ENCODE results near the gene CCL24. TPM values are rescaled to one million over a fixed set of nuclear protein-coding genes. Genes with fewer than 3 reads are reported as not detected.

Gene CCL24
- total RNA-seq, 2 donors from 2014 or later = not detected

- TF ChIP-seq, protein P1, sequence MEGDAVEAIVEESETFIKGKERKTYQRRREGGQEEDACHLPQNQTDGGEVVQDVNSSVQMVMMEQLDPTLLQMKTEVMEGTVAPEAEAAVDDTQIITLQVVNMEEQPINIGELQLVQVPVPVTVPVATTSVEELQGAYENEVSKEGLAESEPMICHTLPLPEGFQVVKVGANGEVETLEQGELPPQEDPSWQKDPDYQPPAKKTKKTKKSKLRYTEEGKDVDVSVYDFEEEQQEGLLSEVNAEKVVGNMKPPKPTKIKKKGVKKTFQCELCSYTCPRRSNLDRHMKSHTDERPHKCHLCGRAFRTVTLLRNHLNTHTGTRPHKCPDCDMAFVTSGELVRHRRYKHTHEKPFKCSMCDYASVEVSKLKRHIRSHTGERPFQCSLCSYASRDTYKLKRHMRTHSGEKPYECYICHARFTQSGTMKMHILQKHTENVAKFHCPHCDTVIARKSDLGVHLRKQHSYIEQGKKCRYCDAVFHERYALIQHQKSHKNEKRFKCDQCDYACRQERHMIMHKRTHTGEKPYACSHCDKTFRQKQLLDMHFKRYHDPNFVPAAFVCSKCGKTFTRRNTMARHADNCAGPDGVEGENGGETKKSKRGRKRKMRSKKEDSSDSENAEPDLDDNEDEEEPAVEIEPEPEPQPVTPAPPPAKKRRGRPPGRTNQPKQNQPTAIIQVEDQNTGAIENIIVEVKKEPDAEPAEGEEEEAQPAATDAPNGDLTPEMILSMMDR (conservative IDR thresholded peaks at IDR 0.05) = no peak
Observed at GRCh38 chr7:75818472-75818871, 4.9 kb upstream of the CCL24 start.

GRCh38 chr7:75817116-75817515, 3.5 kb upstream of the CCL24 start:
- H3K27me3 Mint-ChIP-seq (ENCODE audit: insufficient read depth) = peaks cover 77% of the 10 kb centered on the region
- Histone ChIP-seq H3K27ac (ENCODE audit: low read depth, low read length) (no peak overlapping the region), H3K9me3 (ENCODE audit: control insufficient read depth, low read length) (no peaks in the 10 kb centered on the region), H3K4me3 (ENCODE audit: low read length) (no peak overlapping the region), H3K4me1 (ENCODE audit: control insufficient read depth, insufficient read depth, low read length) (no peaks in the 10 kb centered on the region), H3K9ac (ENCODE audit: extremely low read depth, low read length, poor library complexity, severe bottlenecking) (no peak overlapping the region), H3K36me3 (ENCODE audit: control insufficient read depth, insufficient read depth, low read length) (no peaks in the 10 kb centered on the region), H3K27me3 (ENCODE audit: control insufficient read depth, insufficient read depth, low read length, poor library complexity, severe bottlenecking) (peaks cover 32% of the 10 kb centered on the region)
- no peak for DNase-seq
- H3K27ac Mint-ChIP-seq = no peak overlapping the region
- no peaks in the 10 kb centered on the region for H3K9me3 Mint-ChIP-seq
- TF ChIP-seq, protein P1 (conservative IDR thresholded peaks at IDR 0.05) = no peak
- 84% methylated on average over 3 to 6 of the region's 6 CpGs for WGBS, 2 experiments (ENCODE audit: insufficient coverage in 1 of 2, insufficient read length in 1 of 2)
- H3K36me3 Mint-ChIP-seq (ENCODE audit: low read depth) = no peaks in the 10 kb centered on the region
- H3K4me3 Mint-ChIP-seq = no peak overlapping the region
- H3K4me1 Mint-ChIP-seq = no peaks in the 10 kb centered on the region

More at GRCh38 chr7:75818472-75818871, 4.9 kb upstream of the CCL24 start:
- H3K4me3 Mint-ChIP-seq = no peak overlapping the region
- Histone ChIP-seq H3K4me3 (ENCODE audit: low read length) (no peak overlapping the region), H3K9ac (ENCODE audit: extremely low read depth, low read length, poor library complexity, severe bottlenecking) (no peak overlapping the region), H3K36me3 (ENCODE audit: control insufficient read depth, insufficient read depth, low read length) (no peaks in the 10 kb centered on the region), H3K4me1 (ENCODE audit: control insufficient read depth, insufficient read depth, low read length) (no peaks in the 10 kb centered on the region), H3K27ac (ENCODE audit: low read depth, low read length) (no peak overlapping the region), H3K27me3 (ENCODE audit: control insufficient read depth, insufficient read depth, low read length, poor library complexity, severe bottlenecking) (peaks cover 39% of the 10 kb centered on the region), H3K9me3 (ENCODE audit: control insufficient read depth, low read length) (no peaks in the 10 kb centered on the region)
- no peak overlapping the region for H3K27ac Mint-ChIP-seq
- no peaks in the 10 kb centered on the region for H3K9me3 Mint-ChIP-seq
- WGBS, 2 experiments (ENCODE audit: insufficient coverage in 1 of 2, insufficient read length in 1 of 2) = 92% methylated on average over 5 of the region's 5 CpGs; no CpG with 5 or more reads in 1 of the 2 experiments
- no peaks in the 10 kb centered on the region for H3K4me1 Mint-ChIP-seq
- H3K36me3 Mint-ChIP-seq (ENCODE audit: low read depth) = no peaks in the 10 kb centered on the region
- H3K27me3 Mint-ChIP-seq (ENCODE audit: insufficient read depth) = peaks cover 78% of the 10 kb centered on the region
- DNase-seq = no peak

DNA sequence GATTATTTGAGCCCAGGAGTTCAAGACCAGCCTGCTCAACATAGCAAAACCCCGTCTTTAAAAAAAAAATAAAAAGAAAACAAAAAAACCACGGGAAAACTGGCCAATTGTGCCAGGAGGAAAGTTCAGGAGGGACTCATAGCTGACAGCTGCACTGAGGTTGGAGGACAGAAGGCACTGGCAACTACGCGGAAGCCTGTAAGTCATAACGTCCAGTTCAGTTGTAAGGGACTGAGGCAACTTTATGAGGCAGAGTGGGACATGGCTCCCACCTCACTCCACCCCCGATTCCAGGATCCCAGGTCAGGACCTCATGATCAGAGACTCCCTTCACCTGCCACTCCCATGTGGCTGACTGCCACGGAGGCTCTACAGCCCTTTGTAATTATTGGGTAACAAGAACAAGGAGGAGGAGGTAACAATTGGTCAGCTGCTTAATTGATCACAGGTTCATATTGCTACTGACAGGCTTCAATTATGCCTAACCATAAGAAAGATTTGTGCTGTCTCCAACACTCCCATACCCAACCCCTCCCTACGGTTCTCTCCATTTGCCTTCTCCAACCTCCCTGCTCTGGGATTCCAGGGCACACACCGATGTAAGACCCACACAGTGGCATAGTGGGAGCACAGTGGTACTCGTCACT, 1.9 kb upstream of the CCL24 start:
- Mint-ChIP-seq H3K27me3 (ENCODE audit: insufficient read depth) (peaks cover 78% of the 10 kb centered on the region), H3K4me1 (no peaks in the 10 kb centered on the region), H3K9me3 (no peaks in the 10 kb centered on the region), H3K36me3 (ENCODE audit: low read depth) (no peaks in the 10 kb centered on the region), H3K27ac (no peak overlapping the region), H3K4me3 (no peak overlapping the region)
- Histone ChIP-seq H3K9me3 (ENCODE audit: control insufficient read depth, low read length) (no peaks in the 10 kb centered on the region), H3K27me3 (ENCODE audit: control insufficient read depth, insufficient read depth, low read length, poor library complexity, severe bottlenecking) (peaks cover 24% of the 10 kb centered on the region), H3K4me3 (ENCODE audit: low read length) (no peak overlapping the region), H3K4me1 (ENCODE audit: control insufficient read depth, insufficient read depth, low read length) (no peaks in the 10 kb centered on the region), H3K27ac (ENCODE audit: low read depth, low read length) (no peak overlapping the region), H3K36me3 (ENCODE audit: control insufficient read depth, insufficient read depth, low read length) (no peaks in the 10 kb centered on the region), H3K9ac (ENCODE audit: extremely low read depth, low read length, poor library complexity, severe bottlenecking) (no peak overlapping the region)
- TF ChIP-seq, protein P1 (conservative IDR thresholded peaks at IDR 0.05) = no peak
- 86 to 89% methylated on average over 5 to 10 of the region's 10 CpGs for WGBS, 2 experiments (ENCODE audit: insufficient coverage in 1 of 2, insufficient read length in 1 of 2)
- DNase-seq = no peak

Measured in endodermal cell (in vitro differentiated cells).